Measurements from ENCODE around the gene KRTAP5-8.
"Not testable (repeated sequence)": the region's sequence is repeated elsewhere in the genome, so short reads cannot be mapped to it uniquely, and the experiment has no call there.

KRTAP5-8 gene

DNA sequence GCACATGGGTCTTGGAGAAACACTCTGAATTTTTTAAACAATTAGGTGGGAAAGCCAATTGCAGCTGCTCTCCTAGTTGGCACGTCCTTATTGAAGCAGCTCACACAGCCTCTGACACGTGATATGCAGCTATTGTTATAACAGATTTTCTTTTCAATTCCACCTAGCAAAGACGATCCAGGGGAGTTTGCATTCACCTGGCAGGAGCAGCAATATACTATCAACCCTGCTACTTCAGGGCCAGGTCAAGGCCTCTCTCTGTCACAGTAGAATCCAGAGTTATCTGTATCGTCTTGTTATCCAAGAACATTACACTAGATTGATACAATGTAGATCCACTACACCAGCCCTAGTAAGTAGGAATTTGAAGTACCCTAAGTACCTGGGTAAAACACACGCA lies 36.6 kb downstream of the KRTAP5-8 start:
- DNase-seq (ENCODE audit: low read depth, low spot score), result no peak

DNA sequence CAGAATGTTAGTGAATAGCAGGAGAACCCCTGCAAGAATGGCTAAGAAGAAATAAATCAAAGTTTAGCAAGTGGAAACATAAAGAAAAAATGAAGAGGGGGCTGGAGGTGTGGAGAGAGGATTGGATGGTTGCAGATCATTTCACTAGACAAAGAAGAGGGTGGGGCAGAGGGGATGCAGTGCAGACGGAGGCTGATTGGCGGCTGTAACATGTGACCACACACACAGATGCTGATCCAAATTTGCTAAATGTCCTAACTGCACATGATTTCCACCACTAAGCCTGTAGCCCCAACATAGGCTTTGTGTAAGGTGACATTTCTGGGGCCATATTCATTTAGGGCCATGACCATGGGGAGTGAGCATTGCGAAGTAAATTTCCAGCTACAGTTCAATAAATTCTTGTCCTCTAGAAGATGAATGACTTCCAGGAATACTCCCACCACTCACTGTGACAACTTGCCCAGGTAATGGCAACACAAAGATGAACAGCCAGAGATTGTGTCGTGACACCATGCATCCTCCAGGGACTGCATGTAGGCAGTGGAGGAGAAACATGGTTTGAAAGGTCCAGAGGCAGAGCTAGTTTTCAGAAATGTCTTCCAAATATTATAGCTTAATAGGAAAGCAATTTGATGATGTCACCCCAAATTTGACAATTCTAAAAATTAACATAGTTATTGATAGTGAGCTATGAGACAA lies 38.0 kb downstream of the KRTAP5-8 start:
- no peak for DNase-seq (ENCODE audit: low read depth, low spot score)

DNA sequence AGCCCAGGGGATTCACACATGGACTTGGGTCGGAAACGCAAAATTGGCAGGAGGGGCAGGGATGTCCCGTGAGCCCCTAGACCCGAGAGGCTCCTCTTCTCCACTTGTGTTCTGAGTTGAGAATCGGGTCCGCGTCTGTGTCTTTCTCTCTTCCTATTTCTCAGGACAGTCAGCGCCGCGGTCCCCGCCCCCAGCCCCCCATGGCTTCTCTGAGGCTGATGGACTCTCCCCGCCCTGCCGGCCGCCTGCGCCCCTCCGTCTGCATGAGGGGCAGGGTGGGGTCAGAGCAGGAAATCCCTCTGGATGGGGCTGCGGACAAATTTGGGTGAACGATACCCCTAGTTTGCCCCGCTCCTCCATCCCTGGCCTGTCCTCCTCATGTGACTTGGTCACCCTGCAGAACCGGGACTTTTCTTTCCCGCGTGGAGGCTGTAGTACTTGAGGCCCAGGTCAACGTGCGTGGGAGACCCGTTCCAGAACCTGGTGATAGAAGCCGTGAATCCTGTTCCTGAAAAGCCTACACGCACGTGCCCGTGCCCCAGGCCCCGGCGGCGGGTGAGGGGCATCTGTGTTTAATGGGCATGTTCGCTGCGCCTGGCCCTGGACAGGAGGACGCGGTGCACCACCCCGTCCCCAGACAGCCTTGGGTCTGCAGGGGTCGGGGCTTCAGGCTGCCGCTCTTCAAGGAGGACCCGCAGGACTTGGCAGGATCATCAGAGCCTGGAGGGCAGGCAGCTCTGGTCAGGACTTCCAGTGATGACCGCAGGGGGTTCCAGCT lies 39.1 kb downstream of the KRTAP5-8 start:
- not testable (repeated sequence) for DNase-seq (ENCODE audit: low read depth, low spot score)

DNA sequence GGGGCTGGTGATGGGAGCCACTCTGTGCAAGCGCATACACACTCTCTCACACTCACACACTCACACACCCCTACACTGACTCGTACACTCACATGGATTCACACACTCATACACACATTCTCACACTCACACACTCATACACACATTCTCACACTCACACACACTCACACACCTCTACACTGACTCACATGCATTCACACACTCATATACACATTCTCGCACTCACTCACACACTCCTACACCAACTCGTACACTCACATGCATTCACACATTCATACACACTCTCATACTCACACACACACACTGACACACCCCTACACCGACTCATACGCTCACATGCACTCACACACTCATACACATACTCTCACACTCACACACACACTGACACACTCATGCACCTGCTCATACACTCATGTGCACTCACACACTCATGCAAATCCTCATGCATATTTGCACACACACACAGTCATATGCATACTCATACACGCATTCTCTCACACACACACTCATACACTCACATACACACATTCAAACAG lies 39.7 kb downstream of the KRTAP5-8 start:
- DNase-seq (ENCODE audit: low read depth, low spot score), result no peak

DNA sequence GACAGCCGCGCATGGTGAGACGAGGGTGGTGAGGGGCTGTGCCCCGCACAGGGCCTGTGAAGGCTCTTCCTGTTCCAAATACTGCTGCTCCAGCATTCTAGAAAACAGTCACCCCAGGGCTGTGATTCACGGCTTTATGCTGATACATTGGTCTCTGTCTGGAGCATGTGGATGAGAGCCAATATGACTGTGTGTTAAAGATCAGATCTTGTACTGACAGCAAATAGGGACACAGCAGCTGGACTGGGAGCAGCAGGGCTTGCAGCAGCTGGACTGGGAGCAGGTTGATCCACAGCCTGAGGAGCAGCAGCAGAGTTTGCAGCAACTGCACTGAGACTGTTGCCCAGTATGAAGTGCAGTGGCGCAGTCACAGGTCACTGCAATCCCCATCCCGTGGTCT lies 41.7 kb downstream of the KRTAP5-8 start:
- not testable (repeated sequence) for DNase-seq (ENCODE audit: low read depth, low spot score)

DNA sequence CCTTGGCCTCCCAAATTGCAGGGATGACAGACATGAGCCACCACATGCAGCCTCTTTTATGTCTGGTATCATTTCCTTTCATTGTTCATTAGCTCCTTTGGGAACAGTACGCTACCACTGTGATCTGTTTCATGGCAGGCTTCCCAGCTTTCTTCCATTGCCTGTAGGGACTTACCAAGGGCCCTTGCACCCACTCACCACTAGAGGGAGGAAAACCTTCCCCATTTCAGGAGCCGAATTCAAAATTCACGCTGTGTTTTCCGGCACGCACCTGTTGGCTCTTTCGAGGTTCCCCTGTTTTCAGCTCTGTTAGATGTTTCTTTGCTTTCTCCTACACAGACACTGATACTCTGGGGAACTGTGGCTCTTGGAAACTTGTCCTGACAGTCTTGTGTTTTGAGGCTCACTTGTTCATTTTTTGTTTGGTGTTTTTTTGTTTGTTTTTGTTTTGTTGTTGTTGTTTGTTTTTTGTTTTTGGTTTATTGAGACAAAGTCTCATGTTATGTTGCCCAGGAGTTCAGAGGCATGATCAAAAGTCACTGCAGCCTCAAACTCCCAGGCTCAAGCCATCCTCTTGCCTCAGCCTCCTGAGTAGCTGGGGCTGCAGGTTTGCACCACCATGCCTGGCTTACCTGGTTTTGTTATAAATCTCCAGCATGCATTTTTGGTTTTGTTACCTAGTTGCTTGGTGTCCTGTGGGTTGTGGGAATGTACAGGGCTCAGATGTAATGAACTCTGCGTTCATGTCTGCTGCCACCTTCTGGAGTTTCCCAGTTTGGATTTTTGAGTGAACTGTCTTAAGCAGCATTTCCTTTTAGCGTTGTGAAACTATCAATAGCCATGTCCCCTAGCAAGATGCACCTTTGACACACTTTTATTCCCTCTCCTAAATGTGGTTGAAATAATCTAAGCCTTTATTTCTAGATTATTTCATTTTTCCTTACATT lies 42.5 kb downstream of the KRTAP5-8 start:
- DNase-seq (ENCODE audit: low read depth, low spot score), result peak; percentile 66

DNA sequence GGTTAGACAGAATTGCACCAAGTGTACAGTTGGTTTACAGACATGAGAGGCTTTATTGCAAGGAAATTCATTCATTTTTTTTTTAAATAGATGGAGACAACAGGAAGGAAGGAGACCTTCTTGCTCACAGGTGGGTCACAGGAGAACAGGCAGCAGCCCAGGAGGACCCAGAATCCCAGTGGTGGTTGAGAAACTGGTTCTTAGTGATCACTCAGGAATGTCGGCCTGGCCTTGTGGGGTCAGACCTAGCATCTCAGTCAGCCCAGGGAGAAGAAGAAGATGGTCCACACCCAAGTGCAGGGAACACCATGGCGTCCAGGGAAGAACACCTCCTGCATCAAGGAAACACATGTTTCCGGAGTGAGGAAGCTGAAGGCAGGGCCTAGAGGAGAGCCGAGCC lies 44.0 kb downstream of the KRTAP5-8 start:
- no peak for DNase-seq (ENCODE audit: low read depth, low spot score)

DNA sequence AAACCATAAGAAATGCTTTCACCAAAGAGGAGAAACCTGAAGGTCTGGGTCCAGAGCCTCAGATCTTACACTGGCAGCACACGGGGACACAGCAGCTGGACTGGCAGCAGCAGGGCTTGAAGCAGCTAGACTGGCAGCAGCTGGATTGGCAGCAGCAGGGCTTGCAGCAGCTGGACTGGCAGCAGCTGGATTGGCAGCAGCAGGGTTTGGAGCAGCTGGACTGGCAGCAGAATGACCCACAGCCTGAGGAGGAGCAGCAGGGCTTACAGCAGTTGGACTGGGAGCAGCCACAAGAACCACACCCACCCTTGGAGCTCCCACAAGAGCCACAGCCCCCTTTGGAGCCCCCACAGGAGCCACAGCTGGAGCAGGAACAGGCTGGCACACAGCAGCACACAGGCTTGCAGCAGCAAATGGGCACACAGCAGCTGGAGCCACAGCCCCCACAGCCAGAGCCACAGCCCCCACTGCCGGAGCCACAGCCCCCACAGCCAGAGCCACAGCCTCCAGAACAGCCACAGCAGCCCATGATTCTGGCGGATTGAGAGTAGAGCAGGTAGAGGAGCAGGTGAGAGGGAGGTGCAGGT lies 44.6 kb downstream of the KRTAP5-8 start, which contains the start of gene KRTAP5-11:
Gene KRTAP5-11, minus strand, starts transcription at position 567 of the 587 bp plus-strand sequence. Its CDS starts 38 bp downstream, at position 529.
- no peak for DNase-seq (ENCODE audit: low read depth, low spot score)

DNA sequence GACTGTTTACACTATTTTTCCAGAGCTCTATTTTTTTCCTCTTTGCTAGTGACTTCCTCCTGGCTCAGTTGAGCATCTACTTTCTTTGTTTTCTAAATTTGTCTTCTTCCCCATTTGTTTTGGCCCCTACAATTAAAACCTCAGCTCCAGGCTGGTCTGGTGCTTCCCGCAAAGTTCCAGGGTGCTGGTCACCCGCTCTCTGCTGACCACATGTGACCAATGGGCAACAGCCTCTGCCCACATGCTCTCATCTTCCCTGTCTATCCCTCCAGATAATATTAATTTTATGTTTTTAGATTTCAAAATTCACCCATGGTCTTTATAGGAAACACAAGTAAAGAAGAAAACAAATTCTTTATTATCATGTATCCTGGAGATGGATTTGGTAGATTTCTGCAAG lies 45.1 kb downstream of the KRTAP5-8 start:
- not testable (repeated sequence) for DNase-seq (ENCODE audit: low read depth, low spot score)

DNA sequence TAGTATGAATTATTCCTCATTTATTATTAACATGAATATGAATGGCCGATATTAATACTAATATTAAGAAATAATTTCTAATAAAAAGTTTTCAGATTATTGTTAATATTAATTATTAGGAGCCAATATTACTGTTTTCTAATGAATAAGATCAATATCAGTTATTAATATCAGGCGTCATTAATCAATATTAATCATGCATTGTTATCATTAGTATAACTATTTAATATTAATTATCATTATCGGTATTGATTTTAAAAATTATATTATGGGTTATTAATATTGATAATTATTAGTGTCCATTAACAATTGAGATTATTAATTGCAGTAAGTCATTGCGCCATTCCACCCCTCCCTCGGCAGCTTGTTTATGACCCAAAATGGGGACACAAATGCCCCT lies 47.8 kb downstream of the KRTAP5-8 start:
- DNase-seq (ENCODE audit: low read depth, low spot score), result not testable (repeated sequence)

DNA sequence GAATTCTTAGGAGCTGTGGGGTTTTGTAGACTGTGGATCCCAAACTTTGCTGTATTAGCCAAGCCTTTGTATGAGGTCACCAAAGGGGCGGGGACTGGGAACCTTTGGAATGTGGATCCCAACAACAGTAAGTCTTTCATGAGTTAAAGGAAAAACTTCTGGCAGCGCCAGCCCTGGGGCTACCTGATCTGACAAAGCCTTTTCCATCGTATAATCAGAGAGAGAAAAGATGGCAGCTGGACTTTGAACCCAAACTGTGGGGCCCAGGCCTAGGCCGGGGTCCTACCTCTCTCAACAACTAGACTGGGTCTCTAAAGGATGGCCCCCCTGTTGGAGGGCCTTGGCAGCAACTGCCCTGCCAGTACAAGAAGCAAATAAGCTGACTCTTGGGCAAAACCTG lies 50.5 kb downstream of the KRTAP5-8 start:
- DNase-seq (ENCODE audit: low read depth, low spot score), result peak; percentile 90

Measured in ELF-1 (cell line).